Colonic mucosa (tissue), 4 donors: Measurements from ENCODE around the gene TATDN2. TPM values are rescaled to one million over a fixed set of nuclear protein-coding genes. Genes with fewer than 3 reads are reported as not detected.

Experiments used
- DNase-seq: peaks from one replicate; pipeline ENCODE4 v3.0.0-alpha.2; 2020
- H3K27ac ChIP-seq: fragments of 200-600 bp; one replicate; pipeline ENCODE4 v1.8.0; 2021
- H3K27me3 ChIP-seq: fragments of 200-600 bp; one replicate; pipeline ENCODE4 v1.8.0; 2021
- H3K36me3 ChIP-seq: fragments of 200-600 bp; one replicate; pipeline ENCODE4 v1.8.0; 2021
- H3K4me1 ChIP-seq: fragments of 200-600 bp; one replicate; pipeline ENCODE4 v1.8.0; 2021; ENCODE audit warnings: mild to moderate bottlenecking
- H3K4me3 ChIP-seq: fragments of 200-600 bp; one replicate; pipeline ENCODE4 v1.8.0; 2021
- H3K9ac ChIP-seq, 2 donors: one replicate each; pipeline ENCODE4 v1.7.0; 2013; ENCODE audit warnings: control low read depth in 2 of 2, low read depth in 2 of 2, low read length in 2 of 2
- H3K9me3 ChIP-seq: fragments of 200-600 bp; one replicate; pipeline ENCODE4 v1.8.0; 2021
- intact Hi-C: fragments of 100-400 bp; cut with DNase I; formaldehyde crosslinking; loops from one replicate; pipeline ENCODE4 v1.14.1; 2022
- microRNA-seq: library from miRNA; unstranded; fragments of <30 nt; microRNA quantifications from one replicate; pipeline ENCODE4, GENCODE V29; 2019
- total RNA-seq, 2 donors: library from RNA; stranded (reverse); fragmentation: NEBNext Ultra II Directional in 1 of 2; extraction: Animal tissue kit (Norgen Biotek cat#: 25700) in 1 of 2; gene quantifications; one replicate each; pipeline ENCODE4 v1.2.1, GENCODE V29; 2021
- TF ChIP-seq, protein P1 (sequence below): fragments of 200-600 bp; IDR thresholded peaks from one replicate; pipeline ENCODE4 v1.8.0; 2022; ENCODE audit warnings: antibody characterized with exemption, mild to moderate bottlenecking
- donor health status: healthy.
- donor health status: DM: no; HTN: no; CAD: no.
- donor health status: DM: no; HTN: no; CAD: no.

The TATDN2 gene
- total RNA-seq, 2 donors from 2014 or later, result 28.9 to 35.3 TPM

DNA sequence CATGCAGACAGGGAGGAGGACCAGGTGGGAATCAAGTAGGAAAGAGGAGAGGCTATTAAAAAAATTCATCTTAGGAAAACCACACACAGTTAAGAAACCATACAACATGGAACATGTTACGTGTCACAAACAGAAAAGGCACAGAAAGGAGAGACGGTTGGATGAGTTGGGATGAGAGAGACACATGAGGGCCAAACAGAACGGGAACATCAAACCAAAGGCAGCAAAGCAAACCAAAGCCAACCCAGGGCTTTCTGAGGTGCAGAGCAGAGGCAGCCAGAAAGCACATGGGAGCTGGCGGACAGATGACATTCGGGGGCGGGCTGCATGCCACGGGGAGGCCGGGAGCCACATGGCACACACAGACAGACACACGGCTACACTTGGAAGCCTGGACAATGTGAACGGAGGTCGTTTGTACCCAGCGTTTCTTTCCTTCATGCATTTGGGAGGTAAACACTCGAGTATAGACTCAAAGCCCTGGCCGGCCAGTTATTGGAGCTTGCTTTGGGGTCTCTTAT, 81.3 kb downstream of the TATDN2 start:
- TF ChIP-seq, protein P1, sequence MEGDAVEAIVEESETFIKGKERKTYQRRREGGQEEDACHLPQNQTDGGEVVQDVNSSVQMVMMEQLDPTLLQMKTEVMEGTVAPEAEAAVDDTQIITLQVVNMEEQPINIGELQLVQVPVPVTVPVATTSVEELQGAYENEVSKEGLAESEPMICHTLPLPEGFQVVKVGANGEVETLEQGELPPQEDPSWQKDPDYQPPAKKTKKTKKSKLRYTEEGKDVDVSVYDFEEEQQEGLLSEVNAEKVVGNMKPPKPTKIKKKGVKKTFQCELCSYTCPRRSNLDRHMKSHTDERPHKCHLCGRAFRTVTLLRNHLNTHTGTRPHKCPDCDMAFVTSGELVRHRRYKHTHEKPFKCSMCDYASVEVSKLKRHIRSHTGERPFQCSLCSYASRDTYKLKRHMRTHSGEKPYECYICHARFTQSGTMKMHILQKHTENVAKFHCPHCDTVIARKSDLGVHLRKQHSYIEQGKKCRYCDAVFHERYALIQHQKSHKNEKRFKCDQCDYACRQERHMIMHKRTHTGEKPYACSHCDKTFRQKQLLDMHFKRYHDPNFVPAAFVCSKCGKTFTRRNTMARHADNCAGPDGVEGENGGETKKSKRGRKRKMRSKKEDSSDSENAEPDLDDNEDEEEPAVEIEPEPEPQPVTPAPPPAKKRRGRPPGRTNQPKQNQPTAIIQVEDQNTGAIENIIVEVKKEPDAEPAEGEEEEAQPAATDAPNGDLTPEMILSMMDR, result no peak
- no peak overlapping the region for H3K9ac ChIP-seq
- no peaks in the 10 kb centered on the region for H3K27me3 ChIP-seq
- H3K4me1 ChIP-seq, result no peaks in the 10 kb centered on the region
- DNase-seq, result no peak
- H3K4me3 ChIP-seq, result no peak overlapping the region
- H3K27ac ChIP-seq, result no peak overlapping the region
- intact Hi-C loops, result no loop called here
- H3K9me3 ChIP-seq, result no peaks in the 10 kb centered on the region
- H3K36me3 ChIP-seq, result no peaks in the 10 kb centered on the region

DNA sequence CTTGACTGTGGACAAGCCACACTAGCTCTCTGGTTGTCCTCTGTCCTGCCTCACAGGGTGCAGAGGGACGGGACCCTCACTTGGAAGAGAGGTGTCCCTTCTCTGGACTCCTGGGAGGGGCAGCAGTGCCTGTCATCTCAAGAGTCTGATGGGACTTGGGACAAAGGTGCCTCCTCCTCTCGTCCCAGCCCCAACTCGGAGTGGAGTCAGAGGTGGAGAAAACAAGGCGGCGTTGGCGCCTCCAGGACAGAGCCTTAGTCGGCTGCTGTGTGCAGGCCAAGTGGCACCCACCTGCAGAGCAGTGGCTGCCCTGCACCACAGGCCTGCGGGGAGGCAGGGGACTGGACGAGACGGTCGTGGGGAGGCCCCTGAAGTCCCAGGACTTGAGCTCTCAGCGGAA, 82.1 kb downstream of the TATDN2 start:
- intact Hi-C loops, result no loop called here
- no peaks in the 10 kb centered on the region for H3K36me3 ChIP-seq
- no peak overlapping the region for H3K9ac ChIP-seq
- TF ChIP-seq, protein P1, result no peak
- no peak for DNase-seq
- H3K27ac ChIP-seq, result no peak overlapping the region
- no peaks in the 10 kb centered on the region for H3K4me1 ChIP-seq
- H3K27me3 ChIP-seq, result no peaks in the 10 kb centered on the region
- no peak overlapping the region for H3K4me3 ChIP-seq
- no peaks in the 10 kb centered on the region for H3K9me3 ChIP-seq

Small RNA genes within 50 kb of the gene (microRNA-seq; reads per million reads assigned to microRNA genes)
- not detected for gene MIR378B

Other genes with a start within 250 kb of the TATDN2 start
- gene FANCD2, start 222.0 kb upstream of the TATDN2 start, total RNA-seq, result 10 to 100 TPM in 1 of 2 donors, 1 to 10 TPM in 1; 6.9 to 31.1 TPM
- gene FANCD2OS, start 140.2 kb upstream of the TATDN2 start, total RNA-seq, result not detected
- gene BRK1, start 132.8 kb upstream of the TATDN2 start, total RNA-seq, result 100 to 1,000 TPM; 104 to 105 TPM
- 10 to 100 TPM; 35.4 to 40.6 TPM for gene VHL, start 106.7 kb upstream of the TATDN2 start, total RNA-seq
- gene IRAK2, start 83.5 kb upstream of the TATDN2 start, total RNA-seq, result 1 to 10 TPM; 1.0 to 2.6 TPM
- gene GHRL, start 44.5 kb downstream of the TATDN2 start, total RNA-seq, result 1 to 10 TPM in 1 of 2 donors, under 1 TPM in 1; 0.67 to 1.1 TPM
- gene SEC13, start 72.7 kb downstream of the TATDN2 start, total RNA-seq, result 100 to 1,000 TPM; 119 to 168 TPM